ENCODE data around the gene ANO10. TPM values are rescaled to one million over a fixed set of nuclear protein-coding genes. Genes with fewer than 3 reads are reported as not detected.

Gene ANO10
- total RNA-seq, 1 experiment from 2014 or later, result 9.7 TPM

GRCh38 chr3:43618142-43618541, 3.7 kb downstream of the ANO10 start:
- Histone ChIP-seq H3K4me3 (ENCODE audit: low read depth, low read length, poor library complexity, severe bottlenecking) (no peak overlapping the region), H3K27ac (ENCODE audit: low read depth, low read length, poor library complexity, severe bottlenecking) (no peak overlapping the region), H3K27me3 (replicated peaks; ENCODE audit: insufficient read depth, low read depth, low read length, poor library complexity) (no peaks in the 10 kb centered on the region), H3K36me3 (ENCODE audit: insufficient read depth, low read length, poor library complexity, severe bottlenecking) (no peaks in the 10 kb centered on the region), H3K4me1 (ENCODE audit: insufficient read depth, low read length, poor library complexity, severe bottlenecking) (no peaks in the 10 kb centered on the region), H3K9me3 (ENCODE audit: low read depth, low read length, poor library complexity, severe bottlenecking) (no peaks in the 10 kb centered on the region)
- no peak for DNase-seq (ENCODE audit: low spot score)
- ChIA-PET POLR2A (ENCODE audit: low non-redundant PET) (no interaction called here), CTCF (no interaction called here)
- BruUV-seq (replicated peaks), result no TSS peak
- intact Hi-C loops (cut with micrococcal nuclease; ENCODE audit: unreplicated experiment), result no loop called here
- TF ChIP-seq CTCF (conservative IDR thresholded peaks at IDR 0.05; ENCODE audit: low read depth, low read length) (no peak), EZH2 (IDR thresholded peaks at IDR 0.05; ENCODE audit: borderline replicate concordance, low read depth, low read length, poor library complexity, severe bottlenecking) (no peak)

- Histone ChIP-seq H3K27me3 (replicated peaks; ENCODE audit: insufficient read depth, low read depth, low read length, poor library complexity) (no peaks in the 10 kb centered on the region), H3K4me1 (ENCODE audit: insufficient read depth, low read length, poor library complexity, severe bottlenecking) (no peaks in the 10 kb centered on the region), H3K27ac (ENCODE audit: low read depth, low read length, poor library complexity, severe bottlenecking) (no peak overlapping the region), H3K9me3 (ENCODE audit: low read depth, low read length, poor library complexity, severe bottlenecking) (no peaks in the 10 kb centered on the region), H3K36me3 (ENCODE audit: insufficient read depth, low read length, poor library complexity, severe bottlenecking) (no peaks in the 10 kb centered on the region), H3K4me3 (ENCODE audit: low read depth, low read length, poor library complexity, severe bottlenecking) (no peak overlapping the region)
- DNase-seq (ENCODE audit: low spot score), result no peak
- ChIA-PET CTCF (no interaction called here), POLR2A (ENCODE audit: low non-redundant PET) (no interaction called here)
- BruUV-seq (replicated peaks), result no TSS peak
- TF ChIP-seq EZH2 (IDR thresholded peaks at IDR 0.05; ENCODE audit: borderline replicate concordance, low read depth, low read length, poor library complexity, severe bottlenecking) (no peak), CTCF (conservative IDR thresholded peaks at IDR 0.05; ENCODE audit: low read depth, low read length) (no peak)
- intact Hi-C loops (cut with micrococcal nuclease; ENCODE audit: unreplicated experiment), result no loop called here
Observed at GRCh38 chr3:43616034-43616433, 5.8 kb downstream of the ANO10 start.

GRCh38 chr3:43615133-43615532, 6.7 kb downstream of the ANO10 start:
- BruUV-seq (replicated peaks), result no TSS peak

GRCh38 chr3:43613976-43614375, 7.8 kb downstream of the ANO10 start:
- no TSS peak for BruUV-seq (replicated peaks)
- H3K27ac ChIP-seq (ENCODE audit: low read depth, low read length, poor library complexity, severe bottlenecking), result no peak overlapping the region
- POLR2A ChIA-PET (ENCODE audit: low non-redundant PET), result no interaction called here
- no peaks in the 10 kb centered on the region for H3K4me1 ChIP-seq (ENCODE audit: insufficient read depth, low read length, poor library complexity, severe bottlenecking)
- CTCF ChIA-PET, result no interaction called here
- intact Hi-C loops (cut with micrococcal nuclease; ENCODE audit: unreplicated experiment), result no loop called here
- no peaks in the 10 kb centered on the region for H3K36me3 ChIP-seq (ENCODE audit: insufficient read depth, low read length, poor library complexity, severe bottlenecking)
- H3K4me3 ChIP-seq (ENCODE audit: low read depth, low read length, poor library complexity, severe bottlenecking), result no peak overlapping the region
- TF ChIP-seq EZH2 (IDR thresholded peaks at IDR 0.05; ENCODE audit: borderline replicate concordance, low read depth, low read length, poor library complexity, severe bottlenecking) (no peak), CTCF (conservative IDR thresholded peaks at IDR 0.05; ENCODE audit: low read depth, low read length) (no peak)
- no peak for DNase-seq (ENCODE audit: low spot score)
- no peaks in the 10 kb centered on the region for H3K9me3 ChIP-seq (ENCODE audit: low read depth, low read length, poor library complexity, severe bottlenecking)
- H3K27me3 ChIP-seq (replicated peaks; ENCODE audit: insufficient read depth, low read depth, low read length, poor library complexity), result no peaks in the 10 kb centered on the region

More at GRCh38 chr3:43615133-43615532, 6.7 kb downstream of the ANO10 start:
- H3K9me3 ChIP-seq (ENCODE audit: low read depth, low read length, poor library complexity, severe bottlenecking), result no peaks in the 10 kb centered on the region
- ChIA-PET CTCF (no interaction called here), POLR2A (ENCODE audit: low non-redundant PET) (no interaction called here)
- no peaks in the 10 kb centered on the region for H3K36me3 ChIP-seq (ENCODE audit: insufficient read depth, low read length, poor library complexity, severe bottlenecking)
- no peak for TF ChIP-seq EZH2 (IDR thresholded peaks at IDR 0.05; ENCODE audit: borderline replicate concordance, low read depth, low read length, poor library complexity, severe bottlenecking)
- intact Hi-C loops (cut with micrococcal nuclease; ENCODE audit: unreplicated experiment), result no loop called here
- H3K4me1 ChIP-seq (ENCODE audit: insufficient read depth, low read length, poor library complexity, severe bottlenecking), result no peaks in the 10 kb centered on the region
- H3K4me3 ChIP-seq (ENCODE audit: low read depth, low read length, poor library complexity, severe bottlenecking), result no peak overlapping the region
- H3K27ac ChIP-seq (ENCODE audit: low read depth, low read length, poor library complexity, severe bottlenecking), result no peak overlapping the region
- no peaks in the 10 kb centered on the region for H3K27me3 ChIP-seq (replicated peaks; ENCODE audit: insufficient read depth, low read depth, low read length, poor library complexity)
- no peak for DNase-seq (ENCODE audit: low spot score)
